Measurements from ENCODE around the gene SPATA4.

Gene SPATA4

DNA sequence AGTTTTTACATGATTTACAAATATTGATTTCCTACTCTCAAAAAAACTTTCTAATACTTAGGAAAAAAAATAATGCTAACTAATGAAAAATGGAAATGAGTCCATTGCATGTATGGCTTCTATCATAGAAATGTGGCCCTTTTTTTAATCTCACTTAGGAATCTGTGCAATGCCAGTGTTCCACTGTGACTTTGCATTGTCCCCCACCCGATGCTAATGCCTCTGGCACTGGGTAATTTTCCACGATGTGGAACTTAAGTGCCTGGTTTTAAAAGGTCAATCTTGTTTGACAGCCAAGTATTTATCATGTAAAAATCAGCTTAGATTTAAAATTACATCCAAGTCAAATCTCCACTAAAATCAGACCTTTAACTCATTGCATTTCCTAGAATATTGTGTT lies 53.1 kb downstream of the SPATA4 start:
- TF ChIP-seq, protein P1, sequence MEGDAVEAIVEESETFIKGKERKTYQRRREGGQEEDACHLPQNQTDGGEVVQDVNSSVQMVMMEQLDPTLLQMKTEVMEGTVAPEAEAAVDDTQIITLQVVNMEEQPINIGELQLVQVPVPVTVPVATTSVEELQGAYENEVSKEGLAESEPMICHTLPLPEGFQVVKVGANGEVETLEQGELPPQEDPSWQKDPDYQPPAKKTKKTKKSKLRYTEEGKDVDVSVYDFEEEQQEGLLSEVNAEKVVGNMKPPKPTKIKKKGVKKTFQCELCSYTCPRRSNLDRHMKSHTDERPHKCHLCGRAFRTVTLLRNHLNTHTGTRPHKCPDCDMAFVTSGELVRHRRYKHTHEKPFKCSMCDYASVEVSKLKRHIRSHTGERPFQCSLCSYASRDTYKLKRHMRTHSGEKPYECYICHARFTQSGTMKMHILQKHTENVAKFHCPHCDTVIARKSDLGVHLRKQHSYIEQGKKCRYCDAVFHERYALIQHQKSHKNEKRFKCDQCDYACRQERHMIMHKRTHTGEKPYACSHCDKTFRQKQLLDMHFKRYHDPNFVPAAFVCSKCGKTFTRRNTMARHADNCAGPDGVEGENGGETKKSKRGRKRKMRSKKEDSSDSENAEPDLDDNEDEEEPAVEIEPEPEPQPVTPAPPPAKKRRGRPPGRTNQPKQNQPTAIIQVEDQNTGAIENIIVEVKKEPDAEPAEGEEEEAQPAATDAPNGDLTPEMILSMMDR (conservative IDR thresholded peaks at IDR 0.05; ENCODE audit: low read depth, low read length), result no peak
- DNase-seq (ENCODE audit: low read depth), result no peak
- H3K4me3 ChIP-seq (ENCODE audit: low read length), result no peak overlapping the region

DNA sequence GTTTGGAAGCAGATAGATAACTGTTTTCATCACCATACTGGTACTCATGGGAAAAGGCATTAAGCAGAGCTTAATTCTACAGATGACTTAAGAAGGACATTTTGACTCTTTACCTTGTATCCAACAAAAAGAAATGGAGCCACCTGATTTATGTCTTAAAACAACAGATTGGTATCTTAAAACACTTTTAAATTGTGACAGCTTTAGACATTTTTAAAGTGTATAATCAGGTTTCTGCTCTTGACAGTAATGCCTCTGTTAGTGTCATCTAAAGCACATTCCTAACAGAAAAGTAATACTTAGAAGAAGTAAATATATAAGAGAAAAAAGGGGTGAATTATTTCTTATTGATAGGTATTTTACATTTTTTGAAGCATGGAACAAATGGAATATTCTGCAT lies 55.9 kb downstream of the SPATA4 start:
- no peak overlapping the region for H3K4me3 ChIP-seq (ENCODE audit: low read length)
- TF ChIP-seq, protein P1 (conservative IDR thresholded peaks at IDR 0.05; ENCODE audit: low read depth, low read length), result no peak
- DNase-seq (ENCODE audit: low read depth), result no peak

- TF ChIP-seq, protein P1 (conservative IDR thresholded peaks at IDR 0.05; ENCODE audit: low read depth, low read length), result no peak
- DNase-seq (ENCODE audit: low read depth), result no peak
Observed at GRCh38 chr4:176137631-176138030, 57.8 kb downstream of the SPATA4 start.

DNA sequence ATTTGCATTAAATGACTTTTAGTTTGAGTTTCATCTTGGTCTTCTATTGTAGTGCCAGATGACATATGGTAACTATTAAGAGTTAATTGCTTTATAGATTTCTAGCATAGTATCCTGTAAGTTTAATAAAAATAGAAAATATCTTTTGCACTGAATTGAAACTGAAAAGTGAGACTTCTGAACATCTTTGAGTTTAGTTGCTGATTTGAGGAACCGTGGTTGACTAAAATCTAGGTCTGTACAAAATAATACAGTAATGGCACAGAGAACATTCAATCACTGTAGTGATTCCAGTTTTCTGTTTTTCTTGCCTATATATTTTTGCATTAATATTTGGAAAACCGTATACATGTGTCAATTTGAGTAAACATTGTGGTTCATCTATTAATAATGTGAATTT lies 60.7 kb downstream of the SPATA4 start:
- H3K4me3 ChIP-seq (ENCODE audit: low read length), result no peak overlapping the region
- DNase-seq (ENCODE audit: low read depth), result no peak
- TF ChIP-seq, protein P1 (conservative IDR thresholded peaks at IDR 0.05; ENCODE audit: low read depth, low read length), result no peak

More at GRCh38 chr4:176137631-176138030, 57.8 kb downstream of the SPATA4 start:
- H3K4me3 ChIP-seq (ENCODE audit: low read length), result no peak overlapping the region

All from retinal pigment epithelial cell (primary cell).